Activated T-cell treated with anti-CD3 and anti-CD28 coated beads for 1 hour (primary cell): ENCODE results near the gene HTT.

ENCODE experiments used
- DNase-seq: peaks from one replicate; pipeline ENCODE4 v3.0.0-alpha.2; 2020; ENCODE audit warnings: low read depth

Gene HTT

GRCh38 chr4:3263053-3263875 lies 188.8 kb downstream of the HTT start:
- DNase-seq, result no peak

DNA sequence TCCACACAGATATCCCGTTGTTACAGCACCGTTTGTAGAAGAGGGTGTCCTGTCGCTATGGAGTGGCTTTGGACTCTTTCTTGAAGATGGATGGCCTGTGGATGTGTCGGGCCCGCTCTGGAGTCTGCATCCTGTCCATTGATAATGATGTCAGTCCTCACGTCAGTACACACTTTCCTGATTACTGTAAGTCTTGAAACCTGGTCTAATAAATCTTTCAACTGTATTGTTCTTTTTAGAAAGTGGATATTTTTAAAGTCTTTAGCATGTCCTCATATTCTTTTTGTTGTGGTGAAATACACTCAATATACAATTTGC lies 189.4 kb downstream of the HTT start:
- no peak for DNase-seq

DNA sequence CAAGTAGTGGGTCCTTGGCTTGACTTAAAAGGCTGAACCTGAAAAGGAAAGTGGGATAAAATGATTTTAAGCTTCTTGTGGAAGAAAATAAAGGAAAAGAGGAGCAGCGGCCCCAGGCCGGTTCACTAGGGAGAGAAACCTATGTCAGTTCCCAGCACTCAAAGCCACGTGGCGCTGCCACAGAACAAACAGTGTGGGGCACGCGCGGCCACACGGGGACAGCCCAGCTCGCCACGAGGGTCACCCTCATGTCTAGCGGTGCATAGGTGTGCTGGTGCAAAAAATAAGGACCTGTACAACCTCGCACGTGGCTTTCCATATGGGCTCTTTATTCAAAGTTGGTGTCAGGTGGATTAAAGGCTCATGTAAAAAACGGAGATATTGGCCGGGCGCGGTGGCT lies 191.6 kb downstream of the HTT start:
- no peak for DNase-seq

DNA sequence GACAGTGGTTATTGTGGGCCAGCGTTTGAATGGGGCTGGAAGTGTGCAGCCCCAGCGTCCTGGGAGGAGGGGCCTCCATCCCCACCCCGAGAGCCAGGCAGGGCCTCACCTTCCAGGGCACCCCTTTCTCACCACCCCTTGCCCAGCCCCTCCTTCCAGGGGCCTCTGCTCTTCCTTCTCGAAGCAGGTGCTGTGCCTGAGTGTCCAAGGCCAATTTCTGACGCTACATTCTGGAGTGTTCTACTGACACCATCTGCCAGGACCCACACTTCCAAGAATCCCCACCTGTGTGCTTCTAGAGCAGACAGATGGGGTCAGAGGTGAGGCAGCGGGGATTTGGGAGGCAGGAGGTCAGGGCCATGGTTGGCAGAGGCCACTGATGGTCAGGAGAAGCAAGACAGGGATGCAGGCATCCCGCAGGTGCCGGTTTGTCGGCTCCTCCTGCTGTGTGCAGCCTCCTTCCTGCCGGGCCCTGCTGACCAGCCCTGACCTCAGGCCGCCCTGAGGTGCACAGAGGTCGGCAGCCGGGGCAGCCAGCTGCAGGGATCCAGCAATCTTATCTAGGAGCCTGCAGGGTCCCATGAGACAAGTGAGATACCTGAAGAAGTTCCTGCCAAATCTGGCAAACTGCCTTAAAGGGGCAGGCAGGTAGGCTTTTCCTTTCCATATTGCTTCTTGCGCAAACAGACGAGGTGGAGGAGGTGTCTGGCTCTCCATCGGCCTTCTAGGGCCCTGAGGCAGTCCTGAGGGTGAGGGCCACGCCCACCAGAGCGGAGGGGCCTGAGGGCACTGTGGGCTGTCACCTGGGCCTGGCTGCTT lies 193.3 kb downstream of the HTT start:
- no peak for DNase-seq

DNA sequence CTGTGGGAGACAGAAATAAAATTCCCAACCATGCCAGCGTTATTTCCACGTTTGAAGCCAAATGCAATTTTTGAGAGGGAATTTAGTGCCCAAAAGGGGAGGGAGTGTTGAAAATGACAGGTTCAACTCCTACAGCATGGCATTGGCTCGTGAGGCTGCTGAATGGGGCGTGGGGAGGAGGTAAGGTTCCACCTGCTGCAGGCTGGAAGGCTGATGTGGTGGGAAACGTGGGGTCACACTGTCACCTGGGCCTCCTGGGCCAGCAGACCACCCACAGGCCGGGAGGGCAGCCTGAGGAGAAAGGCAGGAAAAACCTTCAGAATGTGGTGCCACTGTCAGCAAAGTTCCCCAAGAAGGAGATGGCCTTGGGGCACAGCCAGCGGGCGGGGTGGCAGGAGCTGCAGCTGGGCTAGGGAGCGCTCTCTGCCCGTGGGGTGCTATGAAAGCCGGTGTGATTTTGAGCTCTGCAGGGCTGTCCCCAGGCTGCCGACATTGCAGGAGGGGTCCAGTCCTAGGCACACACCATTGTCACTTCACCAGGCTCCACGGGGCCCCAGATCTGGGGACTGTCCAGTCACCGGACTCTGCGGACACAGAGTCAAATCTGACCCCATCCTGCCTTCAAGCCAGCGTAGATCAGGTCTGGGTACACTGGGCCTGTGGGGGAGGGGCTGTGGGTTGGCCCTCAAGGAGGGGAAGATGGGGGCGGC lies 194.1 kb downstream of the HTT start:
- no peak for DNase-seq

GRCh38 chr4:3269105-3269927 lies 194.8 kb downstream of the HTT start:
- DNase-seq, result no peak

DNA sequence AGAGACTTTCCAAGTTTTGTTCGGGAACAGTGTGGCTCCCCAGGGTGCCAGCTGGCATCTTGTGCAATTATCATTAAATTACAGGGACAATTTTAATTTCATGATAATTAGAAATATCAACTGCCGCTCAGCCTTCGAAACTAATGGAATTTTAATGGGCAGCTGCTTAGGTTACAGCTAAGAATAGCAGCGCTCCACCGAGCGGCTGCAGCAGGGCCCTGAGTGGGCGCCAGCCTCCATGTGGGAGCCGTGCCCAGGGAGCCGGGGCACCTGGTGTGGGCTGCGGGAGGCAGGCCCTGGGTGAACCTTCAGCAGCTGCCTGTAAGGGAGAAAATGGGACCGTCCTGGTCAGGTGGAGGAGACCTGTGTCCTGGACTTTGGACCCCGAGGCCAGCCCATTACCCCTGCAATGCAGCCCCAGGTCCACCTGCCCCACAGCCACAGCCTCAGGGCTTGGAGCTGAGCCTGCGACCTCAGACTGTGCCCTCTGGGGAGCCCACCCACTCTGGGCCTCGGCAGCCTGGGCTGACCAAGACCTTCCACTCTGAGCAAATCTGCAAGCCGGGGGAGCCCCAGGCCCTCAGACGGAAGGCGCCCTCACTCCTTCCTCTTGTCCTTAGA lies 195.6 kb downstream of the HTT start:
- no peak for DNase-seq

DNA sequence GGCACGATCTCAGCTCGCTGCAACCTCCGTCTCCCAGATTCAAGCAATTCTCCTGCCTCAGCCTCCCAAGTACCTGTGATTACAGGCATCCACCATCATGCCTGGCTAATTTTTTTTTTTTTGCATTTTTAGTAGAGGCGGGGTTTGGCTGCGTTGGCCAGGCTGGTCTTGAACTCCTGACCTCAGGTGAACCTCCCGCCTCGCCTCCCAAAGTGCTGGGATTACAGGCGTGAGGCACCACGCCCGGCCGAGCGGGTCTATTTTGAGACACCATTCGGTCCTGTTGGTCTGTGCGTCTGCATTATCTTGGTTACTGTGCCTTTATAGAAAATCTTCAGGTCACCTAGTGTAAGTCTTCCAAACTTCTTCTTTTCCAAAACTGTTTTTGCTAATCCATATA lies 196.7 kb downstream of the HTT start:
- no peak for DNase-seq

DNA sequence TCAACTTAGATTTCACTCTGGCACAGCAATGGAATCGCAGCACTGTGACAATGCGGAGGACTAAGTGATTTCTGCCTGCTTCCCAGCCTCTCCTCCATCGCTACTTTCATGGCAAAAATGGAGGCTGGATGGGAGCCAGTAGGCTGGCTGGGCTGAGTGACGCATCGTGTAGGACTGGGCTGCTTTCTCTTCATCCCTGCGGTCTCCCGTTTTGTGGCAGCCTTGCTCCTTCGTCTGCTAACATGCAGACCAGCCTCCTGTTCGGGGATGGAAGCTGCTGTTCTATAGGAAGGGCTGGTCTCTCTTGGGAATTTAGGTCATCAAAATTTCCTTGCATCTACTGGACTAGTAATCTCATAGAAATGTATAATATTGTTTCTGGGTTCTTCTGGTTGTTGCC lies 202.5 kb downstream of the HTT start:
- DNase-seq, result no peak

DNA sequence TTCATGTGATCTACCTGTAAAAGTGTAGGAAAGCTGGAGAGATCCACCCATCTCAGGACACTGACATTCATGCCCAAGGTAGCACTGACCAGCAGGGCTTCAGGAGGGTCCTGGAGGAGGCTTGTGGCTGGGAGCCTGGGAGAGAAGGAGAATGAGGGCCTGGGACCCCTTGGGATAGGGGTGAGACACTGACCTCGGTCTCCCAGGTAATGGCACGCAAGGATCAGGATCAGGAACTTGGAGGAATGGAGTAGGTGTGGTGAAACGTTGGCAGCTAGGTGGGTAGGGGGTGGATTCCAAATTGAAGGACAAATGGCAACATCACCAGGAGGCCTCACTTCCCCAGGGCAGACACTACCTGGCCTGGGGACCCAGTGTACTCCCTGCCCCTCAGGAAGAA lies 206.0 kb downstream of the HTT start:
- DNase-seq, result no peak

GRCh38 chr4:3283483-3283882 lies 209.0 kb downstream of the HTT start:
- DNase-seq, result no peak

- DNase-seq, result no peak
Observed at GRCh38 chr4:3283916-3284315, 209.4 kb downstream of the HTT start.

DNA sequence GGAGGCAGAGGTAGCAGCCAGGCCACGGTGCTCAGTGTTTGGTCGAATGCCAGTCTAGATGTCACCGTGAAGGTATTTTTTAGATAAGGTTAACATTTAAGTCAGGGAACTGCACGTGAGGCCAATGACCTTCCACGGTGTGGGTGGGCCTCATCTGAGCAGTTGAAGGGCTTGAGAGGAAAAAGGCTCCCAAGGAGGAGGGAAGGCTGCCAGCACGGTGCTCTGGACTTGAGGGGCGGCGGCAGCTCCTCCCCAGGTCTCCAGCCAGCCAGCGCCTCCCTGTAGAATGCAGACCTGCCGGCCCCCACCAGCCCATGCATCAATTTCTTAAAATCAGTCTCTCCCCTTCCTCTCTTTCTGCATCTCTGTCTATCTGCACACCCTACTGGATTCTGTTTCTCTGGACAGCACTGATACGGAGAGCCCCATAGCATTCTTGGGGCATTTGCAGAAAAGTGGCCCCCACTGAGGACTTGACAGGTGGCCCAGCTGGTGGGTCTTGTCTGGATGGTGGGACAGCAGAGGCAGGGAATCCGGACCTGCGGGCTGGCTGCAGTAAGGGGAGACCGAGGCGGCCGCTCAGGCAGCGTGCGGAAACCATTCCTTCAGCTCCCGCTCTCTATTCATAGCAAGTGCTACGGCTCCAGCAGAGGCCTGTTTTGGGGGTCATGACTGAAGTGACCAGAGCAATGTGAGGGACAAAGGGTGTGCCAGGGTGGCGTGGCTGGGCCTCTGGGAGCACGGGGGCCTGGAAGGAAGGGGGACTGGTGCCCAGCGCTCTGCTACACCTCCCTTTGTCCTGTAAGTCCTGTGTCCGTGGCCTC lies 210.5 kb downstream of the HTT start:
- DNase-seq, result no peak

GRCh38 chr4:3285558-3286334 lies 211.3 kb downstream of the HTT start:
- DNase-seq, result no peak

- DNase-seq, result no peak
Observed at GRCh38 chr4:3286335-3287175, 212.1 kb downstream of the HTT start.

GRCh38 chr4:3287271-3287971 lies 212.9 kb downstream of the HTT start:
- DNase-seq, result no peak

DNA sequence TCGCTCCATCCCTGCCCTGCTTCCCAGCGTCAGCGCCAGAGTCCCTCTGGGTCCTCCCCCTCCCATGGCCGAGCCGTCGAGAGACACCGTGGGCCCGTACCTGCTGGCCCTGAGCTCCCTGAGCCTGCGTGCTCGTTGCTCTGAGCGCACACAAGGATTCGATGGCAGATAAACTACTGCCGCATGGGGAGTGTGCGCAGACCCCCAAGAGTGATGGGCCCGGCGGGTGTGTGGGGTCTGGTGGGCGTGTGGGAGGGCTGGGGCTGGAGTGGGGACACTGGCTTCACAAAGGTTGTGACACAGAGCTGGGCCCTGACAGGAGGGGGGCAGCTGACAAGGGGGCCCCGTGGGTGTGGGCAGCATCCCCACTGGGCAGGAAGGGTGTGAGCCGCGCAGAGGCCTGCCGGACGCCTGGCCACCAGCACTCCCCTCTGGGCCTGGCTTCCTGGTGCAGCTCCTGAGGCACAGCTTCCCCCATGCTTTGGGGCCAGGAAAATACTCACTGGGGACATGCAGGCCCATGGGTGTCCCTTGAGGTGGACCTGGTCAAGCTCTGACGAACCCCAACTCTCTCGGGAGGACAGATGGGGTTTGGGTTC lies 213.6 kb downstream of the HTT start:
- no peak for DNase-seq

DNA sequence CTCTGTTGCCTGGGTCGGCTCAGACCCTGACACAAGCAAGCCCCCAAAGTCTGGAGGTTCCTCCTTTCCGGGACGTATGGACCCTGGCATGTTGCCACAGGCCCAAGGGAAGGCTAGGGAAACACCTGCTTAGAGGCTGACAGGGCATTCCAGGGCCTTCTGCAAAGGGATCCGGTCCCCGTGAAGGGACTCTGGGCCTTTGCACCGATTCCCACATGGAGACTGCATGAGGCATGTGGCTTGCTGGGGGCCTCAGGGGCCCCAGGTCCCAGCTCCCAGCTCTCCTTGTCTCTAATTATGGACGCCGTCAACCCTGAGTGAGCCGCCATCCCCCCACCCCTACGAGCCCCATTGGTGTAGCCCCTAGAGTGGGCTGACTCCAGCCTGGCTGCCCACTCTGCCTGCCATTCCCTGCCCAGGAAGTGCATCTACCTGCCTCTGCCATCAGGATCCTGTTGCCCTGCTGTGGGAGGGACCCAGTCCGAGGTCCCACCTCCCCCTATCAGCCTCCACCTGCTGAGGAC lies 214.2 kb downstream of the HTT start:
- no peak for DNase-seq
